ENCODE data around the gene CCDC170.

Gene CCDC170

DNA sequence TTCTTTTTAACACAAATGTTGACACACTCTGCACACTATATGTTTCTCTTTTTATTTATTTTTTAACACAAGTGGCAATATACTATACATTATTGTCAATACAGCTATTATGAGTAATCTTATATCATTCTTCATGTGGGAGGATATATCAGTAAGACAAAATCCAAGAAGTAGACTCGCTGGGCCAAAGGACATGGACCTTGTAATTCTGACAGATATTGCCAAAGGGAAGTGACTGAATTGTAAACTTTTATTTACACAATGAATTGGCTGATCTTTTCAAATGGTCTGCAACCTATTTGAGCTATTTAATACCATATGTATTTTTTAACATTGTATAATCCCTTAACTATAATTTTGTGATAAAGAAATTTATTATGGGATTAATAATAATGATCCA, 56.0 kb downstream of the CCDC170 start:
- DNase-seq: no peak

- DNase-seq: no peak
Observed at GRCh38 chr6:151550618-151551017, 56.8 kb downstream of the CCDC170 start.

DNA sequence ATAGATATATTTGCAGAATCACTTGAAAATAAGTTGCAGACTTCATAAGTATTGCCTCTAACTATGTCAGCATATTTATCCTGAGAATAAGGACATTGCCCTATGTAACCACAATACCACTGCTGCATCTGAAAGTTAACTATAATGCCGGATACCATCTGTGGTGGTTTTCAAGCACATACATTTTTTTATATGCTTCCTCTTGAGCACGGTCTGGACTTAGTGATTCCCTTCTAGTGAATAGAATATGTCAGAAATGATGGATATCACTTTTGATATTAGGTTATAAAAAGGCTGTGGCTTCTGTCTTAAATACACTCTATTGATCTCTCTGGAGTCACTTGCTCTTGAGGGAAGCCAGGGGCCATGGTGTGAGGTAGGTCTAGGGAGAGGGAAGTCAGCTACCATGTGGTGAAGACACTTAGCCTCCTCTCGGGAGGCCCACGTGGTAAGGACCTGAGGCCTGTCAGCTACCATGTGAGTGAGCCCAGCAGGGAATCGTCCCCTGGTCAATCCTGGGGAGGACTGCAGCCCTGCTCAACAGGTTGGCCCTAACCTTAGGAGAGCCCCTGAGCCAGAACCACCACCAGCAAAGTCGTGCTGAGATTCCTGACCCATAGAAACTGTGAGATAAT, 57.5 kb downstream of the CCDC170 start:
- no peak for DNase-seq

GRCh38 chr6:151553416-151554165, 59.8 kb downstream of the CCDC170 start:
- no peak for DNase-seq

DNA sequence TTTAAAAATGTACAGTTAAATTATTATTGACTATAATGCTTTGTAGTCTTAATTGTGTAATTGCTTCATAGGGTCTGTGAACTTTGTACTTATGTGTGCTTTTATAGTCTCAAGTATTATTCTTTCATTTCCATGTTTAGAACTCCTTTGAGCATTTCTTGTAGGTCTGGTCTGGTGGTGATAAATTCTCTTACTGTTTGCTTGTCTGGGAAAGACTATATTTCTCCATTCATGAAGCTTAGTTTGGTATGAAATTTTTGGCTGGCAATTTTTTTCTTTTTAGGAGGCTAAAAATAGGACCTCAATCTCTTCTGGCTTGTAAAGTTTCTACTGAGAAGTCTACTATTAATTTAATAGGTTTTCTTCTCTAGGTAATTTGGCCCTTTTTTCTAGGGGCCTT, 67.4 kb downstream of the CCDC170 start:
- no peak for DNase-seq

DNA sequence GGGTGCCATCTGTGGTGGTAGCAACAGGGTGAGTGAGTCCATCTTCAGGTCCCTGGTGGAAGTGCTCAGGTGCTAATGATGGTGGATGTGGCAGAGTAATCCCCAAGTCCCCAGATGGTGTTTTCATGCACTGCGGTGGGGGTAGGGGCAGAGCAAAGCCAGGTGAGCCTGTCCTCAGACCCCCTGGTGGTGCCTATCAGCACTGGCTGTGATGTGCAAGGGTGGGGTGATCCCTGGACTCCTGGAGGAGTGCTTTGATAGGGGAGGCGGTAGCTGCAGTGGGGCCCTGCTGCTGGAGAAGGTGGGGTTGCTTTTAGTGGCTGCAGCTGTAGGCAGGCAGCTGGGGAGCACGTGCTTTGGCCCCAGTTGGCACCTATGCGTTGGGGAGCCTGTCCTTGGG, 70.8 kb downstream of the CCDC170 start:
- DNase-seq: no peak

DNA sequence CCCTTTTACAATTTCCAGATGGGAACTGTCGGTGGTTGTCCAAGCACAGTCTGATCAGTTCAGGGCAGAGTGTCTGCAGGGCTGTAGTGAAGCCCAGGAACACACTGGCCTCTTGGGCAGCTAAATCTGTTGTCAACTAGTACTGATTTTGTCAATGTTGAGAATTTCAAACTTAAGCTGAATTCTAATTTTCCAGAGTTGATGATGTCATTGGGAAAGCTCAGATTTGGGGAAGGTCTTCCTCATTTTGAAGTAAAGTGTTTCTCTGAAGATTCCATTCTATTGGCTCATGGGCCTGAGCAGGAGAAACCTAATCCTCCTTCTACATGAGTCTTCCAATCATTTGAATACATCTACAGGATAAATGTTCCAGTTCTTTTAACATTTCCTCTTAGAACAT, 72.1 kb downstream of the CCDC170 start:
- DNase-seq: no peak

GRCh38 chr6:151566557-151566956, 72.7 kb downstream of the CCDC170 start:
- DNase-seq: no peak

DNA sequence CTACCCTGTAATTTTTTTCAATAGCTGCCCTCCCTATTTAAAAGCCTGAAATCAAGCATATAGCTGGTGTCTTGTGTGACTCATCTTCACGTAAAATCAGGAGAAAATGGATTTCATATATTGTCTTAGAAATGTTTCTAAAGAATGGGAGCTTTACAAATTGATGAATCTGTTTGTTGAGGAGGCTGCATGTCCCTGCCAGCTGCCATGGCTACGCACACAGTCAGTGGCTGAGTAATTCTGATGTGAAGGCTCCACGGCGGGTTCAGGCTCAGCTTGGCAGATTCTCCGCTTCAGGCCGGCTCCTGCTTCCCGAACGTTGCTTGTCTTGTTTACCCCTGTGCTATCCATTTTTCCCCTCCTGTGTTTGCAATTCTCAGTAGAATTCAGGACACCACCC, 82.8 kb downstream of the CCDC170 start:
- DNase-seq: no peak

- DNase-seq: no peak
Observed at GRCh38 chr6:151577257-151577656, 83.4 kb downstream of the CCDC170 start.

DNA sequence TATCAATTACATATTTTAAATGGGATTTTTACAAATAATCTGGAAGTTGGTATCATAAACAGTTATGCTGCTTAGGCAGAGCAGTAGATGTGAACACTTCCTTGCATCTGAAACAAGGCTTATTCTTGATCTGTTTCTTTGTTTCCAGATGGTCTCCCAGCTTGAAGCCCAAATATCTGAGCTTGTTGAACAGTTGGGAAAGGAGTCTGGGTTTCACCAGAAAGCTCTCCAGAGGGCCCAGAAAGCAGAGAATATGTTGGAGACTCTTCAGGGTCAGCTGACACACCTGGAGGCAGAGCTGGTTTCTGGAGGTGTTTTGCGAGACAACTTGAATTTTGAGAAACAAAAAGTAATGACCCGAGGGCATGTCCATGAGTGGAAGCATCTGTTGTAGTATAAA, 91.9 kb downstream of the CCDC170 start:
- DNase-seq: no peak

GRCh38 chr6:151589667-151590066, 95.8 kb downstream of the CCDC170 start:
- no peak for DNase-seq

GRCh38 chr6:151590742-151591141, 96.9 kb downstream of the CCDC170 start:
- no peak for DNase-seq

- no peak for DNase-seq
Observed at GRCh38 chr6:151592449-151593159, 98.8 kb downstream of the CCDC170 start.

GRCh38 chr6:151609146-151609902, 115.5 kb downstream of the CCDC170 start:
- DNase-seq: no peak

GRCh38 chr6:151610326-151610725, 116.5 kb downstream of the CCDC170 start:
- DNase-seq: no peak

GRCh38 chr6:151614630-151615029, 120.8 kb downstream of the CCDC170 start:
- DNase-seq: no peak

DNA sequence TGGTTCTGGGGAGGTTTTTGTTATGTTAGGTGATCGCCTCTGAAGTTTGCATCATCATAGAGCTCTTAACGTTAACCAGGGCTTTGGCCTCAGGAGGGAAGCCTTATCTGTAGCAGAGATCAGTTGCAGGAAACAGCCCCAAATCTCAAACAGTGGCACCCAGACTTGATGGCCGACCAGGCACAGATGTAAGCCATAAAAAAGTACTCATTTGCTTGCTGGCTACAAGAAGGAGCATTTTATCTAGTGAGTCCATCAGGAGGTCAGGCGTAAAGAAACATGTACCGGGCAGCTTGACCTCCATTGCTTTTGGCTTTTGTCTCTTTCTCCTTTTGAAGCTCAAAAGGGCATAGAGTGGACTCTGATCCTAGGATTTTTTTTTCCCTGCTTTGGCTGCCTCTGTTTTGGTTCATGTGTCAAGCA, 122.3 kb downstream of the CCDC170 start:
- DNase-seq: no peak

- DNase-seq: no peak
Observed at GRCh38 chr6:151616600-151616999, 122.8 kb downstream of the CCDC170 start.

- no peak for DNase-seq
Observed at GRCh38 chr6:151617539-151617938, 123.7 kb downstream of the CCDC170 start.

GRCh38 chr6:151618717-151619116, 124.9 kb downstream of the CCDC170 start:
- DNase-seq: no peak

DNA sequence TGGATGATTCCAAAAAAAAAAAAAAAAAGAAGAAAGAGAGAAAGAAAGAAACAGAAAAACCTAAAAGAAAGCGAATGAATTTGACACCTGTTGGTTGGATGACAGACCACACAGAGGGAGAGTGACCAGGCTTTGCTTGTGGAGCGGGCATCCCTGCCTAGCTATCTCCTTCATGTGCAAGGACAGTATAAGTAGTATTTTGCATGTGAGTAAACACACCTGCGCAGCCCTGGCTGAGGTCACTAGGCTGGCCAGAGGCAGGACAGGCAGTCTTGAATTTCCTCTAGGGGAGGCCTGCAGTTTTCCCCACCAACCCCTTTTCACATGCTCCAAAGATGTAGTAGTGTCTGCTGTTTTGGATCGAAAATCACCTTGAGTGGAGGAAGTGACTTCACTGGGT, 126.4 kb downstream of the CCDC170 start:
- DNase-seq: no peak

DNA sequence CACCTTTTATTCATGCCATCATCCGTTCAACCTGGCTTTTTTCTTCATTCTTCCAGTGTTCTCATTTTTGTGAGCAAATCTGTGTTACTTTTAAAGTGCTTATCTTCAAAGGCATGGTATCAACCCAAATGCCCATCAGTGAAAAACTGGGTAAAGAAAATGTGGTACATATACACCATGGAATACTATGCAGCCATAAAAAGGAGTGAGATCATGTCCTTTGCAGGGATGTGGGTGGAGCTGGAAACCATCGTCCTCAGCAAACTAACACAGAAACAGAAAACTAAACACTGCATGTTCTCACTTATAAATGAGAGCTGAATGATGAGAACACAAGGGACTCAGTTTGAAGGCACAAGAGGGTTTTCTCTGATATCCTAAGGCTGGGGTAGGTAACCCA, 130.3 kb downstream of the CCDC170 start:
- no peak for DNase-seq

All from activated CD4-positive, CD25-positive, alpha-beta regulatory T cell treated with anti-CD3 and anti-CD28 coated beads, Interleukin-2, amount 50 U/mL, for 72 hours (primary cell).